Thoracic aorta (tissue), 2 donors: ENCODE measurements around the gene RIC3. TPM values are rescaled to one million over a fixed set of nuclear protein-coding genes. Genes with fewer than 3 reads are reported as not detected.

Experiments used
- ATAC-seq: fragments of 150-250 bp; one replicate; pipeline ENCODE4 v1.8.0; 2017; ENCODE audit warnings: low read depth; ENCODE audit not compliant: insufficient number of reproducible peaks, low FRiP score
- DNase-seq: peaks from one replicate; pipeline ENCODE4 v3.0.0-alpha.2; 2020; ENCODE audit warnings: low spot score
- H3K27ac ChIP-seq, 2 donors: fragments of 200-600 bp; sonication (generic); 1 replicate in 1 of 2; 2 replicates in 1 of 2; pipeline ENCODE4 v1.5.1; 2016; ENCODE audit warnings: mild to moderate bottlenecking in 2 of 2, moderate library complexity in 2 of 2
- H3K27me3 ChIP-seq: fragments of 200-600 bp; sonication (generic); replicated peaks from 2 replicates; pipeline ENCODE4 v1.6.0; 2016; ENCODE audit warnings: mild to moderate bottlenecking; ENCODE audit not compliant: insufficient read depth
- H3K36me3 ChIP-seq: fragments of 200-600 bp; sonication (generic); one replicate; pipeline ENCODE4 v1.5.1; 2016
- H3K4me1 ChIP-seq, 2 donors: fragments of 200-600 bp; sonication (generic); 1 replicate in 1 of 2; 2 replicates in 1 of 2; pipeline versions ENCODE4 v1.5.1 to v1.6.0; 2016; ENCODE audit warnings: low read depth in 2 of 2, mild to moderate bottlenecking in 1 of 2; ENCODE audit not compliant: control insufficient read depth in 1 of 2
- H3K4me3 ChIP-seq: fragments of 200-600 bp; sonication (generic); 2 replicates; pipeline ENCODE4 v1.5.1; 2016; ENCODE audit warnings: mild to moderate bottlenecking
- H3K9me3 ChIP-seq: fragments of 200-600 bp; sonication (generic); 2 replicates; pipeline ENCODE4 v1.5.1; 2016
- total RNA-seq, 2 donors: library from RNA; depleted of rRNA; stranded (reverse); fragments of >200 nt; gene quantifications; one replicate each; pipeline versions ENCODE4 v1.1.0 to v1.2.3, GENCODE V29; 2016
- TF ChIP-seq, protein P1 (sequence below): fragments of 200-600 bp; sonication (generic); IDR thresholded peaks from one replicate; pipeline ENCODE4 v1.5.1; 2019; ENCODE audit warnings: antibody characterized with exemption

Gene RIC3
- total RNA-seq, 2 donors from 2014 or later = 13.1 to 17.7 TPM

DNA sequence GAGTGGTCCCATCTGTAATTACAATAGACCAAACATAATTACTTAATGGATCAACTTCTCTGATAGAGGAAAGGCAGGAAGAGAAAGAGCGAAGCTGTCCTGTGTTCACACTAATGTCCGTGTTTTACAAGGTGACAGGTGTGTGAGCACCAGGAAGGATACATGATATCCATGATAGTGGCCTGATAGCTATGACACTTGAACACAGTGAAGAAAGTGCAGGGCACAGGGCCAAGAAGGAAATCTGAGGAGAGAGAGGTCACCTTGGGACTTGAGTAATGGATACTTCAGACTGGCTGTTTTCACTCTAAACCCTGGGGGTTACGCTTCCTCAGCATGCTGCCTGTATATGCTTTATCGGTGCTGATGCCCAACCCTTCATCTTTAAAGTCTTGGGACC is 58.4 kb downstream of the RIC3 start:
- TF ChIP-seq, protein P1, sequence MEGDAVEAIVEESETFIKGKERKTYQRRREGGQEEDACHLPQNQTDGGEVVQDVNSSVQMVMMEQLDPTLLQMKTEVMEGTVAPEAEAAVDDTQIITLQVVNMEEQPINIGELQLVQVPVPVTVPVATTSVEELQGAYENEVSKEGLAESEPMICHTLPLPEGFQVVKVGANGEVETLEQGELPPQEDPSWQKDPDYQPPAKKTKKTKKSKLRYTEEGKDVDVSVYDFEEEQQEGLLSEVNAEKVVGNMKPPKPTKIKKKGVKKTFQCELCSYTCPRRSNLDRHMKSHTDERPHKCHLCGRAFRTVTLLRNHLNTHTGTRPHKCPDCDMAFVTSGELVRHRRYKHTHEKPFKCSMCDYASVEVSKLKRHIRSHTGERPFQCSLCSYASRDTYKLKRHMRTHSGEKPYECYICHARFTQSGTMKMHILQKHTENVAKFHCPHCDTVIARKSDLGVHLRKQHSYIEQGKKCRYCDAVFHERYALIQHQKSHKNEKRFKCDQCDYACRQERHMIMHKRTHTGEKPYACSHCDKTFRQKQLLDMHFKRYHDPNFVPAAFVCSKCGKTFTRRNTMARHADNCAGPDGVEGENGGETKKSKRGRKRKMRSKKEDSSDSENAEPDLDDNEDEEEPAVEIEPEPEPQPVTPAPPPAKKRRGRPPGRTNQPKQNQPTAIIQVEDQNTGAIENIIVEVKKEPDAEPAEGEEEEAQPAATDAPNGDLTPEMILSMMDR = no peak
- no peak for DNase-seq

DNA sequence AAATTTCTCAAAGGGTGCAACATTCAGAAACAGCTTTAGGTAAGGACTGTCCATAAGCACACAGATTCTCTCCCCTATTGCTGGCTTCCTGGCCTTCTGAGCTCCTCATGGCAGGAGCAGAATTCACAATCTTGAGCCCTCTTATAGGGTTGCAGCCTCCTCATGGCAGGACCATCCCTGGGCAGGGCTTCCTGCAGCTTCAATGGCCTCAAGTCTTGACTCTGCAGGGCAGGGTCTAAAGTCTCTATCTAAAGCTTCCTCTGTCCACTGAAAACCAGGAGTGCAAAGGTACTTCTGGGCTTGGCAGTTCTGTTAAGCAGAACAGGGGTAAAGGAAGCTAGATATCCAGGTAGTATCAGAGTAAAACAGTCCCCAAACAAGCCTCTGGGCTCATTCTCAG is 59.1 kb downstream of the RIC3 start:
- Histone ChIP-seq H3K9me3 (peaks cover 1% of the 10 kb centered on the region), H3K4me3 (no peak overlapping the region), H3K27me3 (no peaks in the 10 kb centered on the region), H3K36me3 (peaks cover 4% of the 10 kb centered on the region), H3K27ac (no peak overlapping the region), H3K4me1 (no peaks in the 10 kb centered on the region)
- DNase-seq (no peak), ATAC-seq (no peak)
- TF ChIP-seq, protein P1 = no peak

More for the DNA sequence above, 58.4 kb downstream of the RIC3 start:
- H3K4me3 ChIP-seq = no peak overlapping the region
- peaks cover 4% of the 10 kb centered on the region for H3K36me3 ChIP-seq
- no peak for ATAC-seq
- no peaks in the 10 kb centered on the region for H3K27me3 ChIP-seq
- no peaks in the 10 kb centered on the region for H3K4me1 ChIP-seq
- H3K9me3 ChIP-seq = peaks cover 4% of the 10 kb centered on the region
- H3K27ac ChIP-seq = no peak overlapping the region

DNA sequence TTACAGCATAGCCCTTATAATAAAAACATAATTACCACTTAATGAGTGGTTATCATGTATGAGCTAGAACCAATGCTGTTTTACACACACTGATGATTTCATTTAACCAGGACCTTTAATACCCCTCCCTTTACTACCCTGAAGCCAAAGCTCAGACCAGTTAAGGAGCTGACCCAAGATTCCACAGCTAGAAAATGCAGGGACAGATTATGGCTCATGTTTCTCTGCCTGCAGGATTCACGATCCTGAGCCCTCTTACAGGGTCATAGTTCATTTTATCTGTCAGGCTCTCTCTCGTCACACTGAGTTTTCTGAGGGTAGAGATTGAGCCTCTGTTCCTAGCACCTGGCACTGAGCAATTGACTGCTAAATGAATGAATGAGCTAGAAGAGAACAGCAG is 60.4 kb downstream of the RIC3 start:
- no peak for DNase-seq

DNA sequence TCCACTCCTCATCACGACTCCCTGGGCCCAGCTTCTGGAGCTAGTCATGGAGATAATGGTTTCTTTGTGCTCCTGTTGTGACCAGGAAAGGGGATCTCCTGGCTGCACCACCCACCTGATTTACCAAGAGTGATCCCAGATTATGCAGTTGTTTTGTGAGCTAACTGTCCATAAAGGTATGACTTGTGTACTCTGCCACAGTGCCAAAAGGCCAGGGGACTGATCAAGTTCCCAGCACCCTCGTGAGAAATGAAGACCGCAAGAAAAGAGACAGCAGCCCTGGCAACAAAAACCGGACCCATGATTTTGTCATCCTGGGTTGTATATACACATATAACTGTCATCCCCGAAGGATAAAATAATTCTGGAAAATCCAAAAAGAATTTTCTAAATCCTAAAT is 61.2 kb downstream of the RIC3 start:
- H3K4me1 ChIP-seq = no peaks in the 10 kb centered on the region
- no peak overlapping the region for H3K27ac ChIP-seq
- H3K4me3 ChIP-seq = no peak overlapping the region
- no peak for ATAC-seq
- no peaks in the 10 kb centered on the region for H3K9me3 ChIP-seq
- no peaks in the 10 kb centered on the region for H3K27me3 ChIP-seq
- DNase-seq = no peak
- peaks cover 11% of the 10 kb centered on the region for H3K36me3 ChIP-seq
- TF ChIP-seq, protein P1 = no peak

More for the DNA sequence above, 60.4 kb downstream of the RIC3 start:
- Histone ChIP-seq H3K4me3 (no peak overlapping the region), H3K27me3 (no peaks in the 10 kb centered on the region), H3K9me3 (no peaks in the 10 kb centered on the region), H3K27ac (no peak overlapping the region), H3K36me3 (peaks cover 9% of the 10 kb centered on the region), H3K4me1 (no peaks in the 10 kb centered on the region)
- ATAC-seq = no peak
- TF ChIP-seq, protein P1 = no peak

DNA sequence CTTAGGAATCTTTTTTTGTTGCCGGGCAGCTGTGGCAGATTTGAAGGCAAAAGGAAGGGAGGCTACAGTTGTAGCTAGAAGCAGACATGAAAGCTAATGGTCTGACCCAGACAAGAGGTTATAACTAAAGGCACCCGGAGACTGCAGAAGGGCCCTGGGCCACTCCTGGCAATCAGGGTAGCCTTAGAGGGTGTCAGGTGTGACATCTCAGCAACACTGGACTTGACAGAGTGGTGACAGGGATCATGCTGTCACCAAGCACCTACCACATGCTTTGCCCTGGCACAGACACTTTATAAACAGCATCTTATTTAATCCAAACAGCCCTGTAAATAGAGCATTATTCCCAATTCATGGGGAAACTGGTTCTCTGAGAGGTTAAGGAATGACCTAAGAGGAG is 62.1 kb downstream of the RIC3 start:
- H3K27me3 ChIP-seq = no peaks in the 10 kb centered on the region
- DNase-seq = no peak
- H3K36me3 ChIP-seq = peaks cover 16% of the 10 kb centered on the region
- no peaks in the 10 kb centered on the region for H3K4me1 ChIP-seq
- no peak overlapping the region for H3K4me3 ChIP-seq
- TF ChIP-seq, protein P1 = no peak
- H3K27ac ChIP-seq = no peak overlapping the region
- H3K9me3 ChIP-seq = no peaks in the 10 kb centered on the region
- no peak for ATAC-seq
